Measurements from ENCODE around the gene CDC73. TPM values are rescaled to one million over a fixed set of nuclear protein-coding genes. Genes with fewer than 3 reads are reported as not detected.
A peak's percentile ranks its signal among the peaks of the same experiment; 100 is the strongest.

The CDC73 gene
- total and polyA plus RNA-seq, 2 of the 13 experiments (the other 11 are each of a cell fraction or from before 2014, with no cell fraction given): 20.2 to 26.3 TPM

GRCh38 chr1:193114485-193115095 lies 7.2 kb upstream of the CDC73 start (continued):
- TF ChIP-seq SAP130 (CRISPR knock-in tag; IDR thresholded peaks at IDR 0.05; ENCODE audit: low read depth): peak; percentile 64
- peak; percentile 64 for TF ChIP-seq GATAD2A (CRISPR knock-in tag; IDR thresholded peaks at IDR 0.05)
- TF ChIP-seq ZNF768 (CRISPR knock-in tag; IDR thresholded peaks at IDR 0.05): no peak
- no peak for TF ChIP-seq ZNF143 (CRISPR knock-in tag; IDR thresholded peaks at IDR 0.05)
- no peak for TF ChIP-seq ZNF629 (CRISPR knock-in tag; conservative IDR thresholded peaks at IDR 0.05)
- no peak for TF ChIP-seq ZBTB40 (IDR thresholded peaks at IDR 0.05)
- no peak for TF ChIP-seq ZBTB40 (CRISPR knock-in tag; IDR thresholded peaks at IDR 0.05)
- TF ChIP-seq ETV5 (CRISPR knock-in tag; IDR thresholded peaks at IDR 0.05; ENCODE audit: borderline replicate concordance): no peak
- TF ChIP-seq EP300 (IDR thresholded peaks at IDR 0.05; ENCODE audit: low read depth in 2 of 2, low read length in 2 of 2): peak in 1 of 2 experiments; percentile 66; a peak in 1 of 4 replicates
- no peak for TF ChIP-seq EP300 (CRISPR knock-in tag; IDR thresholded peaks at IDR 0.05; ENCODE audit: borderline replicate concordance)
- TF ChIP-seq KDM3A (CRISPR knock-in tag; IDR thresholded peaks at IDR 0.05; ENCODE audit: low read depth): no peak
- no peak for TF ChIP-seq ZBTB39 (CRISPR knock-in tag; IDR thresholded peaks at IDR 0.05)
- TF ChIP-seq KLF11 (CRISPR knock-in tag; IDR thresholded peaks at IDR 0.05): no peak
- no peak for TF ChIP-seq IKZF5 (CRISPR knock-in tag; IDR thresholded peaks at IDR 0.05)
- no peak for TF ChIP-seq ZNF256 (CRISPR knock-in tag; conservative IDR thresholded peaks at IDR 0.05)
- no peak for TF ChIP-seq ZNF33A (CRISPR knock-in tag; IDR thresholded peaks at IDR 0.05; ENCODE audit: borderline replicate concordance)
- no peak for TF ChIP-seq ZNF512 (CRISPR knock-in tag; IDR thresholded peaks at IDR 0.05)

Measured in HepG2 (cell line).